Gastroesophageal sphincter (tissue), 4 donors: ENCODE results near the gene ACTMAP. TPM values are rescaled to one million over a fixed set of nuclear protein-coding genes. Genes with fewer than 3 reads are reported as not detected.
A peak's percentile ranks its signal among the peaks of the same experiment; 100 is the strongest.

Source experiments
- ATAC-seq: fragments of 150-250 bp; one replicate; pipeline ENCODE4 v1.9.1; 2016; ENCODE audit warnings: mild to moderate bottlenecking, moderate library complexity
- H3K27ac ChIP-seq, 4 donors: fragments of 200-600 bp; sonication (generic) in 3 of 4; 1 replicate in 3 of 4; 2 replicates in 1 of 4; pipeline ENCODE4 v1.5.1; 2016 to 2019
- H3K27me3 ChIP-seq: fragments of 200-600 bp; sonication (generic); one replicate; pipeline ENCODE4 v1.5.1; 2019
- H3K36me3 ChIP-seq, 2 donors: fragments of 200-600 bp; sonication (generic); one replicate each; pipeline ENCODE4 v1.5.1; 2019; ENCODE audit warnings: control low read depth in 1 of 2
- H3K4me1 ChIP-seq, 3 donors: fragments of 200-600 bp; sonication (generic); 1 replicate in 2 of 3; 2 replicates in 1 of 3; pipeline ENCODE4 v1.5.1; 2016 to 2019; ENCODE audit warnings: control low read depth in 2 of 3
- H3K4me3 ChIP-seq, 2 donors: fragments of 200-600 bp; sonication (generic); one replicate each; pipeline ENCODE4 v1.5.1; 2019; ENCODE audit warnings: mild to moderate bottlenecking in 1 of 2, moderate library complexity in 1 of 2
- H3K9me3 ChIP-seq, 3 donors: fragments of 200-600 bp; sonication (generic); one replicate each; pipeline ENCODE4 v1.5.1; 2017 to 2019; ENCODE audit warnings: control low read depth in 2 of 3
- EP300 ChIP-seq: sonication (generic); formaldehyde crosslinking; IDR thresholded peaks from one replicate; pipeline ENCODE4 v1.6.1; 2017; ENCODE audit warnings: antibody characterized with exemption, mild to moderate bottlenecking
- POLR2A ChIP-seq, 2 donors: fragments of 450-650 bp; IDR thresholded peaks; one replicate each; pipeline ENCODE4 v1.6.1; 2017; ENCODE audit warnings: antibody characterized with exemption in 2 of 2, mild to moderate bottlenecking in 2 of 2, moderate library complexity in 1 of 2
- POLR2AphosphoS5 ChIP-seq: sonication (generic); formaldehyde crosslinking; IDR thresholded peaks from one replicate; pipeline ENCODE4 v1.6.1; 2017; ENCODE audit warnings: antibody characterized with exemption
- whole genome bisulfite sequencing, 2 donors: methylation state at CpG; one replicate each; pipeline ENCODE4 v1.1.5; 2018; ENCODE audit warnings: low coverage in 1 of 2; 5-methylcytosine and 5-hydroxymethylcytosine counted together
- total RNA-seq, 4 donors: library from RNA; depleted of rRNA; stranded (reverse); fragments of >200 nt; gene quantifications; one replicate each; pipeline ENCODE4 v1.1.0, GENCODE V29; 2016
- TF ChIP-seq, protein P1 (sequence below), 4 experiments: fragments of 200-600 bp in 2 of 4; fragments of 450-650 bp in 2 of 4; sonication (generic) in 1 of 4; IDR thresholded peaks; one replicate each; pipeline ENCODE4 v1.5.1; 2017 to 2019; ENCODE audit warnings: antibody characterized with exemption in 4 of 4, mild to moderate bottlenecking in 2 of 4, moderate library complexity in 2 of 4

The ACTMAP gene
- total RNA-seq, 4 donors from 2014 or later: 0.89 to 2.4 (median 2.0) TPM

DNA sequence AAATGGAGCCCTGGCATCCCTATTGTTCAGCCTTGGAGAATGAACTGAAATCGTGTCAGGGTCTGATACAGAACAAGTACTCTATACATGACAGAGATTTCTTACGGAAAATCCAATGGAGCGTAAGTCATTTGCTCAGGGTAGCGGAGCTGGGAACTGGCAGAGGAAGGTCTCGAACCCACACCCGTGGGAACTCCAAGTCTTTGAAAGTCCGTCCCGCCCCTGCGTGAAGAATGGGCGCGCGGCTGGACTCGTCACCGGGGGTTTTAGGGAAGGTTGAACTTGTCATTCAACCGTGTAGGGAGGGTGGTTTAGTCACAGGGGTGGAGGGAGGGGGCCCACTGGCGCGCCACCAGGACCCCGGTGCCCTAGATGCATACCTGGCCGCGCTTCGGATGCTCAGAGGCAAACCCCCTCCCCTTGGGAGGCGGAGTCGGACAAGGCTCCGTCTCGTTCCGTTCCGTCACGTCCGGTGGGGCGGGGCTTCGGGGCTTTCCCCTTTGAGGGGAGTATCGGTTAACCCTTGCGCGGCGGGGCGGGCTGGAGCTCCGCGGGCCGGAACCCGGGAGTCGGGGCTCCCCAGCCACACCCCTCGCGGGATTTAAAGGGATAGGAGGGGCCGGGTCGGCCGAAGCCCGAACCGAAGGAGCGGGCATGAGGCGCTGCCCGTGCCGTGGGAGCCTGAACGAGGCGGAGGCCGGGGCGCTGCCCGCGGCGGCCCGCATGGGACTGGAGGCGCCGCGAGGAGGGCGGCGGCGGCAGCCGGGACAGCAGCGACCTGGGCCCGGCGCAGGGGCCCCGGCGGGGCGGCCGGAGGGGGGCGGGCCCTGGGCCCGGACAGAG is 33.6 kb downstream of the ACTMAP start, which contains the start of the genes COQ8B and ITPKC:
Gene COQ8B, minus strand, starts transcription at position 405 of the 843 bp plus-strand sequence. CDS start 2,254 bp downstream, outside the sequence.
Gene ITPKC, plus strand, starts transcription at position 631 of the 843 bp plus-strand sequence. Its CDS starts 24 bp downstream, at position 655.
- Histone ChIP-seq H3K27me3 (no peaks in the 10 kb centered on the region), H3K4me3 (peak within 1 kb of the TSS; percentile 77 to 92), H3K27ac (peak within 1 kb of the TSS; percentile 97 to 99 (median 98)), H3K4me1 (peaks cover 0 to 71% (median 33%) of the 10 kb centered on the region in 3 donors), H3K9me3 (no peaks in the 10 kb centered on the region), H3K36me3 (peaks cover 0 to 18% of the 10 kb centered on the region in 2 donors)
- peak; percentile 75 for ATAC-seq
- WGBS, 2 donors: 0% methylated on average over 1 to 3 of the region's 76 CpGs
- TF ChIP-seq EP300 (no peak), POLR2A (IDR thresholded peaks at IDR 0.05) (peak; percentile 76 to 83), POLR2AphosphoS5 (peak; percentile 94)
- TF ChIP-seq, protein P1, sequence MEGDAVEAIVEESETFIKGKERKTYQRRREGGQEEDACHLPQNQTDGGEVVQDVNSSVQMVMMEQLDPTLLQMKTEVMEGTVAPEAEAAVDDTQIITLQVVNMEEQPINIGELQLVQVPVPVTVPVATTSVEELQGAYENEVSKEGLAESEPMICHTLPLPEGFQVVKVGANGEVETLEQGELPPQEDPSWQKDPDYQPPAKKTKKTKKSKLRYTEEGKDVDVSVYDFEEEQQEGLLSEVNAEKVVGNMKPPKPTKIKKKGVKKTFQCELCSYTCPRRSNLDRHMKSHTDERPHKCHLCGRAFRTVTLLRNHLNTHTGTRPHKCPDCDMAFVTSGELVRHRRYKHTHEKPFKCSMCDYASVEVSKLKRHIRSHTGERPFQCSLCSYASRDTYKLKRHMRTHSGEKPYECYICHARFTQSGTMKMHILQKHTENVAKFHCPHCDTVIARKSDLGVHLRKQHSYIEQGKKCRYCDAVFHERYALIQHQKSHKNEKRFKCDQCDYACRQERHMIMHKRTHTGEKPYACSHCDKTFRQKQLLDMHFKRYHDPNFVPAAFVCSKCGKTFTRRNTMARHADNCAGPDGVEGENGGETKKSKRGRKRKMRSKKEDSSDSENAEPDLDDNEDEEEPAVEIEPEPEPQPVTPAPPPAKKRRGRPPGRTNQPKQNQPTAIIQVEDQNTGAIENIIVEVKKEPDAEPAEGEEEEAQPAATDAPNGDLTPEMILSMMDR (IDR thresholded peaks at IDR 0.05): peak in 2 of 4 experiments; percentile 62 to 63

DNA sequence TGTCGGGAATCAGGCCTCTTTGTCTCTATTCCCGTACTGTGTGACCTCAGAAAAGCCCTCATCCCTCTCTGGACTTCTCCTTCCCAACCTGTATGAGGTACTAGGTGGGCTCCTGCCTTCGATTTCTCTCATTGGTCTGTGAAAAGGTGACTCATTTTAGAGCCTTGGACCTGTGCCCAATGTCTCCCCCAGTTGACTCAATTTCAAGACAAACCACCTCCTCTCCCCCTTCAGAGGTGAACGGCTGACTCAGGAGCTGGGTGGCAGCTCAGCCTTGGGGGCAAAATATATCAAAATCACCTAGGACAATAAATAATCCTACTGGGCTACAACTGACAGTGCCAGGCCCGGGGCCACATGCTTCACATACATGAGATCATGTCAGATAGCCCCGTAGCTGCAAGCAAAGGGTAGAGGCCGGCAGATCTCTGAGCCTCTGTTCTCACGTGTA is 34.2 kb downstream of the ACTMAP start:
- Histone ChIP-seq H3K27me3 (no peaks in the 10 kb centered on the region), H3K9me3 (no peaks in the 10 kb centered on the region), H3K4me1 (peaks cover 0 to 64% (median 27%) of the 10 kb centered on the region in 3 donors), H3K27ac (peak overlapping the region; percentile 97 to 99 (median 98)), H3K36me3 (peaks cover 0 to 25% of the 10 kb centered on the region in 2 donors), H3K4me3 (peak overlapping the region; percentile 77 to 92)
- ATAC-seq: no peak
- no peak for TF ChIP-seq EP300
- TF ChIP-seq POLR2AphosphoS5: peak; percentile 10
- TF ChIP-seq, protein P1 (IDR thresholded peaks at IDR 0.05): no peak
- TF ChIP-seq POLR2A (IDR thresholded peaks at IDR 0.05): peak in 1 of 2 donors; percentile 1
- 0 to 4% methylated on average over 3 to 8 of the region's 8 CpGs for WGBS, 2 donors

DNA sequence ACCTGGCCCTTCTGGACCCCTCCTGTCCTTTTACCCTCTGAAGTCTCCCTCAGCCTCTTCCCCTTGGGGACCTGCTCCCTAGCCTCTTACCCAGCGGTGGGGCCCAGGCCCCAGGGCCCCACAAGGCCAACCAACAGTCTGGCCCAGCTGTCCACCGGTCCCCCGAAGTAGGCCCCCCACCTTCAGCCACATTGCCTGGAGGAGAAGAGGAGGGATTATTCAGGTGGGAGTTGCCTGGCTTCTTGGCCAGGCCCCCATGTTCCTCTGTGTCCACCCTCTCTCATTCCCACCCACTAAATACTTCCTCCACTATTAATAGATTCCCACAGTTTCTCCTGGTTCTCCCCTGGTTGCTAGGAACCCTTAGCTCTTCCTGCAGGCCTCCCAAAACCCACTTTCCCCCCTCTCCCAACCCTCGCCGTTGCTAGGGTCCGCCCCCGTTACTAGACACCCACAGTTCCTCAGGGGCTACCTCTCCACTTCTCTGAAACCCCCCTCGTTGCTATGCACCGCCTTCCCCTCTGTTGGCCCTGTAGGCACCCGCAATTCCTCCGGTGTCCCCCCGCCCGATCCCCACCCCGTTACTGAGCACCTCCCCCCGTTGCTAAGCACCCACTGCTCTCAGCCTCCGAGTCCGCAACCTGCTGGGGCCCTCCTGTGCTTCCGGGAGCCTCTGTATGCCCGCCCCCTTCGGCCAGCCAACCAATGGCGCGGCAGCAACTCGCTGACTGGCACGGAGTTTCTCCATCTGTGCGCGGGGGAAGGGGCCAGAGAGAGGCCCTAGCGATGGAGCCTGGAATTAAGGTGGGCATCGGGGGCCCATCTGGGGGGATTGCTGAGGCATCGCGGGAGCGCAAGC is 35.6 kb downstream of the ACTMAP start:
- Histone ChIP-seq H3K36me3 (peaks cover 0 to 39% of the 10 kb centered on the region in 2 donors), H3K27ac (peak overlapping the region; percentile 47 to 99 (median 98)), H3K4me3 (peak overlapping the region; percentile 43 to 92), H3K9me3 (no peaks in the 10 kb centered on the region), H3K27me3 (no peaks in the 10 kb centered on the region), H3K4me1 (peaks cover 0 to 50% (median 20%) of the 10 kb centered on the region in 3 donors)
- ATAC-seq: peak; percentile 72
- 4 to 6% methylated on average over 6 to 11 of the region's 31 CpGs for WGBS, 2 donors
- TF ChIP-seq, protein P1 (IDR thresholded peaks at IDR 0.05): no peak
- TF ChIP-seq EP300 (no peak), POLR2AphosphoS5 (no peak), POLR2A (IDR thresholded peaks at IDR 0.05) (no peak)

DNA sequence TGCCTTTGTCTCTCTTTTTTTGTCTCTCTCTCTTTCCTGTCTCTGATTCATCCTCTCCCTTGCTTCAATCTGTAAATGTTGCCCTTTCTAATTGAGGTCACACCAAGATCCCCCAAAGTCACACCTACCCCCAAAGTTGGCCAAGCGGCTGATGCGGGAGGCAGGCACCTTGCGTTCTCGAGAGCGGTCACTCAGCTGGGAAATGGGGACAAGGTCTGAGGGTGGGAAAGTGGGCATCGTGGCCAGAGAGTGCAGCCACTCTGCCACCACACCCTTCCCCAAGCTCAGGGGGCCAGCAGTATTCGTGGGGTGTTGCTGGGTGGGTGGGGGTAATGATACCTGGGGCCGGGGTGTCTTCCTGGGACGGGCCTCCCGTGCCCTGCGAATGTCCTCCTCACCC is 36.3 kb downstream of the ACTMAP start:
- ATAC-seq: no peak
- no peaks in the 10 kb centered on the region for H3K27me3 ChIP-seq
- H3K4me1 ChIP-seq: peaks cover 0 to 43% (median 16%) of the 10 kb centered on the region in 3 donors
- peaks cover 0 to 46% of the 10 kb centered on the region in 2 donors for H3K36me3 ChIP-seq
- TF ChIP-seq POLR2AphosphoS5: no peak
- TF ChIP-seq POLR2A (IDR thresholded peaks at IDR 0.05): no peak
- TF ChIP-seq EP300: no peak
- TF ChIP-seq, protein P1 (IDR thresholded peaks at IDR 0.05): no peak
- 68 to 100% methylated on average over 2 to 6 of the region's 11 CpGs for WGBS, 2 donors
- H3K9me3 ChIP-seq: no peaks in the 10 kb centered on the region
- peak overlapping the region in 1 of 2 donors; percentile 92 for H3K4me3 ChIP-seq
- peak overlapping the region; percentile 47 to 99 (median 98) for H3K27ac ChIP-seq
